GM19238 (cell line): Measurements from ENCODE around the gene SFR1.
"Not testable (repeated sequence)": the region's sequence is repeated elsewhere in the genome, so short reads cannot be mapped to it uniquely, and the experiment has no call there.

ENCODE experiments used
- DNase-seq: peaks from one replicate; pipeline ENCODE4 v3.0.0; 2011; ENCODE audit warnings: low spot score; ENCODE audit not compliant: insufficient read length

SFR1 gene

GRCh38 chr10:104174136-104174535 is 52.2 kb downstream of the SFR1 start:
- not testable (repeated sequence) for DNase-seq
